Ovary (tissue), 9 donors: Measurements from ENCODE around the gene MIEF1. TPM values are rescaled to one million over a fixed set of nuclear protein-coding genes. Genes with fewer than 3 reads are reported as not detected.

Experiments
- DNase-seq, 5 donors: peaks; one replicate each; pipeline ENCODE4 v3.0.0-alpha.2; 2019 to 2020
- H3K27ac ChIP-seq, 2 donors: fragments of 200-600 bp; one replicate each; pipeline versions ENCODE4 v1.5.1 to v1.8.0; 2019 to 2022
- H3K27me3 ChIP-seq: fragments of 200-600 bp; one replicate; pipeline ENCODE4 v1.8.0; 2022
- H3K36me3 ChIP-seq: fragments of 200-600 bp; sonication (generic); one replicate; pipeline ENCODE4 v1.5.1; 2019
- H3K4me1 ChIP-seq: one replicate; pipeline ENCODE4 v1.8.1; 2013; ENCODE audit warnings: mild to moderate bottlenecking, moderate library complexity; ENCODE audit not compliant: insufficient read depth
- H3K4me3 ChIP-seq: fragments of 200-600 bp; sonication (generic); one replicate; pipeline ENCODE4 v1.5.1; 2017
- H3K9me3 ChIP-seq, 2 donors: fragments of 200-600 bp in 1 of 2; sonication (generic) in 1 of 2; one replicate each; pipeline versions ENCODE4 v1.5.1 to v1.8.1; 2013 to 2019; ENCODE audit warnings: mild to moderate bottlenecking in 1 of 2, moderate library complexity in 1 of 2
- EP300 ChIP-seq: sonication (generic); formaldehyde crosslinking; IDR thresholded peaks from one replicate; pipeline ENCODE4 v1.6.1; 2017; ENCODE audit warnings: antibody characterized with exemption
- POLR2A ChIP-seq: fragments of 450-650 bp; IDR thresholded peaks from one replicate; pipeline ENCODE4 v1.6.1; 2017; ENCODE audit warnings: antibody characterized with exemption, mild to moderate bottlenecking, moderate library complexity
- WGBS, 3 donors: extraction: QIAGEN DNeasy Blood & Tissue Kit in 1 of 3; methylation state at CpG; one replicate each; pipeline versions ENCODE4 v1.1.5 to v1.1.7; 2013 to 2017; 5-methylcytosine and 5-hydroxymethylcytosine counted together
- intact Hi-C, 4 donors: fragments of 100-400 bp; cut with DNase I; formaldehyde crosslinking; loops; one replicate each; pipeline versions ENCODE4 v1.11.0 to v1.15.1; 2022 to 2023
- polyA plus RNA-seq, 2 donors: library from polyadenylated mRNA; stranded (reverse); fragments of 200-250 nt in 1 of 2; fragments of 350-450 nt in 1 of 2; fragmentation: Illumina TruSeq in 1 of 2; extraction: RNeasy Lipid Tissue Mini Kit (QIAGEN cat#74804) in 1 of 2; gene quantifications; one replicate each; pipeline ENCODE4 v1.2.3, GENCODE V29; 2013 to 2014
- total RNA-seq, 7 donors: library from RNA; depleted of rRNA in 2 of 7; stranded (reverse); fragments of >200 nt in 2 of 7; fragmentation: NEBNext Ultra II Directional in 3 of 7; extraction: Animal tissue kit (Norgen Biotek cat#: 25700) in 3 of 7; gene quantifications; one replicate each; pipeline versions ENCODE4 v1.1.0 to v1.2.4, GENCODE V29; 2016 to 2023
- TF ChIP-seq, protein P1 (sequence below), 3 donors: fragments of 450-650 bp in 2 of 3; fragments of 200-600 bp in 1 of 3; IDR thresholded peaks; one replicate each; pipeline versions ENCODE4 v1.5.1 to v1.8.0; 2016 to 2022; ENCODE audit warnings: antibody characterized with exemption in 3 of 3, mild to moderate bottlenecking in 1 of 3
- donor health status: DM: no; HTN: no; CAD: no; lungs with moderate emphysema.
- donor health status: DM: no; HTN: no; CAD: no.
- donor health status: Bipolar disorder and iron deficiency.
- donor health status: DM: yes; HTN: yes; CAD: no.
- donor health status: DM: no; HTN: no; CAD: no.
- donor health status: DM: yes; HTN: yes; CAD: no.

MIEF1 gene
- total and polyA plus RNA-seq, 9 donors: 11.4 to 23.9 (median 19.9) TPM

DNA sequence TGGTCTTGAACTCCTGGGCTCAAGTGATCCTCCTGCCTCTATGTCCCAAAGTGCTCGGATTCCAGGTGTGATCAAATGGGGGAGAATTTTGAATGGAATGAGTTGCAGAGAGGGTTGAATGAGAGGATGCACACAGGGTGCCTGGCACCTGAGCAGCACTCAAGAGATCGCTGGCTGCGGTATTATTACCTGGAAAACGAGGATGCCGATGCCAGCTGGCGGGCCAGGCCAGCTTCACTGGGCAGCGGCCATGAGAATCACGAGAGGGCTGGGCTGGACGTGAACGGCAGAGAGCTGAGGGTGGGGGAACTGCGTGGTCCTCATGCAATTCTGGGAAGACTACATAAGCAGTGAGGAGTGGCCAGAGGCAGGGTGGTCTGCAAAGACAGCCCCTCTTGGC lies 42.4 kb upstream of the MIEF1 start:
- intact Hi-C loops: no loop called here
- H3K4me3 ChIP-seq: no peak overlapping the region
- WGBS, 3 donors: 77 to 82% (median 79%) methylated on average over 11 of the region's 11 CpGs

DNA sequence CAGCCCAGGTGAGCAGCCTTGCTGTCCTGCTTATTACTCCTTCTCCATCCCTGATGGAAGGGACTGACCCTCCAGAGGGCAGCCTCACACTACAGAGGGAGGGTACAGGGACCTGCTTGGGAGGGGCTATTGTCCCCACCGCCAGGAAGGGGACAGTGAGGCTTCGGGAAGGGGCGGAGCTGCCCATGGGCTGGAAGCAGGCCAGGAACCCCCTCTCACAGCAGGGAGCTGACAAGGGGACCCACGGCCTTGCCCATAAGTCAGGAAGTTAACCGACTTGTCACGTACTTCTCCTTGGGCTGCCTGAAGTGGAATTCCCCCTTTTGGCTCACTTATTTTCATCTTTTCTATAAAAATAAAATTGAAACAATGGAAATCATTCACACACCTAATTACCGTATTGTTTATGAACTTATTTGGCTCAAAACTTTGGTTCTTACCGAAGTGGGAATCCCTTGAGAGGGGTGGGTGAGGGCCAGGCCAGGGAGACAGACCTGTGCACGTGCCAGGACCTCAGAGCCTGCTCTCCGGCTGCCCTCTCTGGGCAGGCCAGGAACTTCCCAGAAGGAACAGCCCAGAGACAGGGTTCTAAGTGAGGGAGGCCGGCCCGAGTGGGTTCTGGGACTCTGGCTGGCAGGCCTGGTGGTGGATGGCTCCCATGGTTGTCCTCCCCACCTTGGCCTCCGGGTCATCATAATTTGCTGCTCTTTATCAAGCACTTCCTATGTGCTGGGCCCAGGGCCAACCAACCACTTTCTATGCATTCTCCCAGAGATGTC lies 39.5 kb upstream of the MIEF1 start:
- Histone ChIP-seq H3K9me3 (no peaks in the 10 kb centered on the region), H3K27me3 (peaks cover 2% of the 10 kb centered on the region), H3K4me3 (no peak overlapping the region), H3K4me1 (peaks cover 7% of the 10 kb centered on the region), H3K36me3 (no peaks in the 10 kb centered on the region), H3K27ac (no peak overlapping the region)
- TF ChIP-seq POLR2A (no peak), EP300 (no peak)
- TF ChIP-seq, protein P1, sequence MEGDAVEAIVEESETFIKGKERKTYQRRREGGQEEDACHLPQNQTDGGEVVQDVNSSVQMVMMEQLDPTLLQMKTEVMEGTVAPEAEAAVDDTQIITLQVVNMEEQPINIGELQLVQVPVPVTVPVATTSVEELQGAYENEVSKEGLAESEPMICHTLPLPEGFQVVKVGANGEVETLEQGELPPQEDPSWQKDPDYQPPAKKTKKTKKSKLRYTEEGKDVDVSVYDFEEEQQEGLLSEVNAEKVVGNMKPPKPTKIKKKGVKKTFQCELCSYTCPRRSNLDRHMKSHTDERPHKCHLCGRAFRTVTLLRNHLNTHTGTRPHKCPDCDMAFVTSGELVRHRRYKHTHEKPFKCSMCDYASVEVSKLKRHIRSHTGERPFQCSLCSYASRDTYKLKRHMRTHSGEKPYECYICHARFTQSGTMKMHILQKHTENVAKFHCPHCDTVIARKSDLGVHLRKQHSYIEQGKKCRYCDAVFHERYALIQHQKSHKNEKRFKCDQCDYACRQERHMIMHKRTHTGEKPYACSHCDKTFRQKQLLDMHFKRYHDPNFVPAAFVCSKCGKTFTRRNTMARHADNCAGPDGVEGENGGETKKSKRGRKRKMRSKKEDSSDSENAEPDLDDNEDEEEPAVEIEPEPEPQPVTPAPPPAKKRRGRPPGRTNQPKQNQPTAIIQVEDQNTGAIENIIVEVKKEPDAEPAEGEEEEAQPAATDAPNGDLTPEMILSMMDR (IDR thresholded peaks at IDR 0.05): no peak
- intact Hi-C loops: no loop called here
- DNase-seq: no peak
- 70 to 76% (median 75%) methylated on average over 13 of the region's 13 CpGs for WGBS, 3 donors

More for the DNA sequence above, 42.4 kb upstream of the MIEF1 start:
- no peaks in the 10 kb centered on the region for H3K36me3 ChIP-seq
- H3K9me3 ChIP-seq: no peaks in the 10 kb centered on the region
- no peaks in the 10 kb centered on the region for H3K4me1 ChIP-seq
- no peak for DNase-seq
- no peak overlapping the region for H3K27ac ChIP-seq
- peaks cover 2% of the 10 kb centered on the region for H3K27me3 ChIP-seq
- no peak for TF ChIP-seq POLR2A
- TF ChIP-seq, protein P1 (IDR thresholded peaks at IDR 0.05): no peak
- no peak for TF ChIP-seq EP300

DNA sequence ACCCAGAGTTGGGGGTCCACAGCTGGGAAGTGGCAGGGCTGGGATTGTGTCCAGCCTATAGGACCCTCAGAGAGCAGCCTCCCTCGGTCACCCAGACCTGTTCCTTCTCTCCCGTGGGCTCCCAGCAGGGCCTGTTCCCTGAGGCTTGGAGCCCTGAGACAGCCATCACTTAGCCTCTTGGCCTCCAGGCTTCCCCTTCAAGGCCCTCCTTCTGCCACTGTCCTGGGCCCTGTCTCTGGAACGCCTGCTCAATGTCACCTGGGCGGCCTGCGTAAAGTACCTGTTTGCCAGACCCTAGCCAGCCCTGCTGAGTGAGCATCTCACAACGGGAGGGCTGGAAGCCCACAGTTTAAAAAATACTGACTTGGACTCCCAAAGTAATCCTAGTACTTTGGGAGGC lies 38.8 kb upstream of the MIEF1 start:
- Histone ChIP-seq H3K36me3 (no peaks in the 10 kb centered on the region), H3K27me3 (no peaks in the 10 kb centered on the region), H3K4me1 (peaks cover 7% of the 10 kb centered on the region), H3K27ac (no peak overlapping the region), H3K9me3 (no peaks in the 10 kb centered on the region), H3K4me3 (no peak overlapping the region)
- TF ChIP-seq EP300 (no peak), POLR2A (no peak)
- TF ChIP-seq, protein P1 (IDR thresholded peaks at IDR 0.05): no peak
- 92 to 94% (median 93%) methylated on average over 6 of the region's 6 CpGs for WGBS, 3 donors
- intact Hi-C loops: no loop called here
- DNase-seq: no peak

DNA sequence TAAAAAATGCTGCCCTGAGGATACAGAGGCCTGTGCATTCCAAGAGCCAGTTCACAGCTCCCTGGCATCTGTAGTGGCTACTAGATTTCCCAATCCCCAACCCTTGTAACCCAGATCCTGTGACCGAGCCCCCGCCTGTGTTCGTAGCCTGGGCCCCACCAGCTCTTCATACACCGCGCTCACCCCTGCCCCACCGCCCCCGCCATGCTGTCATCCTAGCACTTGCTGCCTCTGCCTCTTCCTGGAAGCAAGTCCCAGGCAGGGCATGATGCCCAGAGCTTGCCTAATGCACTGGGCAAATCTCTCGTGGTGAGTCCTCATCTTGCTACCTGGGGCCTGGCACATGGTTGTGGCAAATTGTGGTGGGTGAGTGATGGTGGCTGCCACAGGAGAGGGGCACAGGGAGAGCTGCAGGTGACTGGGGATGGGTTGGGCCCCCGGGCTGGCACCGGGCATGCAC lies 38.1 kb upstream of the MIEF1 start:
- no peaks in the 10 kb centered on the region for H3K27me3 ChIP-seq
- peaks cover 7% of the 10 kb centered on the region for H3K4me1 ChIP-seq
- H3K4me3 ChIP-seq: no peak overlapping the region
- H3K36me3 ChIP-seq: no peaks in the 10 kb centered on the region
- intact Hi-C loops: no loop called here
- no peak for DNase-seq
- TF ChIP-seq POLR2A (no peak), EP300 (no peak)
- TF ChIP-seq, protein P1 (IDR thresholded peaks at IDR 0.05): no peak
- no peaks in the 10 kb centered on the region for H3K9me3 ChIP-seq
- WGBS, 3 donors: 73 to 84% (median 78%) methylated on average over 10 of the region's 10 CpGs
- H3K27ac ChIP-seq: no peak overlapping the region
